ENCODE data around the gene DDX1. TPM values are rescaled to one million over a fixed set of nuclear protein-coding genes. Genes with fewer than 3 reads are reported as not detected.
"Not testable (repeated sequence)": the region's sequence is repeated elsewhere in the genome, so short reads cannot be mapped to it uniquely, and the experiment has no call there.

The DDX1 gene
- total RNA-seq, 1 experiment from 2014 or later, result 102 TPM

DNA sequence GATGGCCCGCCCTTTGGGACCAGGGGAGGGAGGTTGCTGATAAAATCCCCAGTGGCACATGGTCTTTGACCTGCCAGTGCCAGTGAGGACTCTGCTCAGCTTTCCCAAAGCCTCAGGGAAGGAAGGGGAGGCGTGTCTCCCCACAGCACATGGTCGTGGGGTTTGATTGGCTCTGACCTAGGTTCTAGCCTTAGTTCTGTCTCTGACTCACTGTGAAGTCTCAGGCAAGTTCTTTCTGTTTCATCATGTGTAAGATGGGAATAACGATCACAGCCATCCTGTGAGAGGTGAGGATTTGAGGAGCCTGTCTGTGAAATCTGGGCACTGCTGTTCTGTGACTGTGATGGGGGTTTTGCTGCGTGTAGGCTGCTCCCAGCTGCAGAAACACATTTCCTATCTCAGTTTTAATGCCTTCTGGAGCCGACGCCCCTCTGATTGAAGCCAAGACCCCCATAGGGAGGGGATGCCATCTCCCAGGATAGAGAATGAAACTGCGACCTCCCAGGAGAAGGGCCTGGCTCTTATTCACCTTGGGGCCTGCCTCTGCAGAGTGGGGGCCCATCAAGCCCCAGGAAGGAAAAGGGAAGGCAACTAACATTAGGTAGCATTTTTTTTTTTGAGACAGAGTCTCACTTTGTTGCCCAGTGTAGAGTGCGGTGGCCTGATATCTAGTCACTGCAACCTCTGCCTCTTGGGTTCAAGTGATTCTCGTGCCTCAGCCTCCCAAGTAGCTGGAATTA is 84.0 kb downstream of the DDX1 start:
- DNase-seq (ENCODE audit: low read depth), result peak; percentile 15

GRCh38 chr2:15677141-15677843 is 85.6 kb downstream of the DDX1 start:
- no peak for DNase-seq (ENCODE audit: low read depth)

- no peak for DNase-seq (ENCODE audit: low read depth)
Observed at GRCh38 chr2:15678346-15678745, 86.7 kb downstream of the DDX1 start.

DNA sequence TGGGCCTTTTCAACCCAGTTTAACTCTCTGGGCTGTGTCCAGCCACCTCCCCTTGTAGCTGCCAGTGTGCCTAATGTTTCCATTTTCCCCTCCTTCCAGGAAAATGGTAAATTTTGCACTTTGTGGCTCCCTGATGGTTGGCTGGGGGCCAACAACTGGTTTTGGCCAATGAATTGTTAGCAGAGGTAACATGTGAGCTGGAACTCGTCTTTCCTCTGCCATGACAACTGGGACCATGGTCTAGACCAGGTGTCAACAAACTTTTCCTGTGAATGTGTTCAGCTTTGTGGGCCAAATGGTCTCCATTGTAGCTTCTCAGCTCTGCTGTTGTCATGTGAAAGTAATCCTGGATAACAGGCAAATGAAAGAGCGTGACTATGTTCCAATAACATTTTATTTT is 87.2 kb downstream of the DDX1 start:
- no peak for DNase-seq (ENCODE audit: low read depth)

- no peak for DNase-seq (ENCODE audit: low read depth)
Observed at GRCh38 chr2:15679386-15679924, 87.8 kb downstream of the DDX1 start.

DNA sequence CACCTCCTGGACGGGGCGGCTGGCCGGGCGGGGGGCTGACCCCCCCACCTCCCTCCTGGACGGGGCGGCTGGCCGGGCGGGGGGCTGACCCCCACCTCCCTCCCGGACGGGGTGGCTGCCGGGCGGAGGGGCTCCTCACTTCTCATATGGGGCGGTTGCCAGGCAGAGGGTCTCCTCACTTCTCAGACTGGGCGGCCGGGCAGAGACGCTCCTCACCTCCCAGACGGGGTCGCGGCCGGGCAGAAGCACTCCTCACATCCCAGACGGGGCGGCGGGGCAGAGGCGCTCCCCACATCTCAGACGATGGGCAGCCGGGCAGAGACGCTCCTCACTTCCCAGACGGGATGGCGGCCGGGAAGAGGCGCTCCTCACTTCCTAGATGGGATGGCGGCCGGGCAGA is 88.5 kb downstream of the DDX1 start:
- DNase-seq (ENCODE audit: low read depth), result not testable (repeated sequence)

Other genes starting within 250 kb of the DDX1 start
- gene NBAS, start 30.5 kb upstream of the DDX1 start, total RNA-seq (2014; rRNA removed; shearing (Covaris generic)), result 45.4 and 46.7 TPM in 2 replicates

Data from RPMI7951 (cell line).